HG03064 (cell line): ENCODE data around the gene MRPL40.

ENCODE experiments used
- ATAC-seq: cut with Tn5 transposase; IDR thresholded peaks from one replicate; pipeline ENCODE4 v1.9.1; 2021; ENCODE audit warnings: low read depth; ENCODE audit not compliant: unreplicated experiment

Gene MRPL40

GRCh38 chr22:19456541-19456940 lies 24.2 kb downstream of the MRPL40 start:
- ATAC-seq = no peak

DNA sequence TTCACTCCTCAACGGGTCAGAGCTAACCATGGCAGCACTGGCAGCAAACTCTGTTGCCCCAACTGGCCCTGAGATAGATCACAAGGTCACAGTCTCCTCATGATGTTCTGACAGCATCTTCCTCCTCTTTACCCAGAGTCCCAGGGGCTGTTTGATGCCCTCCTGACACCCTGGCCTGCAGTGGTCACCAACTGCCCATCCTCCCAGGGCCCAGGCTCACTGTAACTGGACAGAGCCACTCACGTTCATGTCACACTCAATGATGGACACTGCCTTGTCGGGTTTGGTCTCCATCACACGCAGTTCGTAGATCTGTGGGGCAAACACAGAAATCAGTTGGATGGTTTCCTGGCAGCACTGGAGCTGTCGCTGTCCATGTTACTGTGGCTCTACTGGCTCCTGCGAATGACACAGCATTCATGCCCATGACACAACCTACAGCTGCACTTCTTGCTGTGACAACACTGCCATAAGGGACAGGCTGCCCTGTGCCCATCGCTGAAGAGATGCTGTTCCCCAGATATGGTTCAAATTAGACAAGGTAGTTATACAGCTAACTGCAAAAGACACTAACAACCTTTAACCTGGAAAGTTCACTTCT lies 25.6 kb downstream of the MRPL40 start:
- no peak for ATAC-seq

- no peak for ATAC-seq
These were observed 27.7 kb downstream of the MRPL40 start for GRCh38 chr22:19460036-19460435.

DNA sequence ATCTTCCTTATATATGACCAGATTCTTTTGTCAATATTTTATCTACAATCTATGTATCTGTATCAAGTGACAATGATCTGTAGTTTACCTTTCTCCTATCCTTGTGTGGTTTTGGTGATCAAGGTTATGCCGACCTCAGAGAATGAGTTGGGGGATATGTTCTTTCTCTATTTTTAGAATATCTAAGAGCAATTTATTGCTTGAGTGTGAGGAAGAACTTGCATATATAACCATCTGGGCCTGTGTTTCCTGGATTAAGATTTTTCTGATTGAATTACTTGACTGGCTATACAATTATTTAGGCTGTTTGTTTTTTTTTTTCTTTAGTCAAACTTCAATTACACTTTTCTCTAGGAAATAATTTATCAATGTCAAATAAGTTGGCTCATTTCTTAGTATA lies 29.2 kb downstream of the MRPL40 start:
- no peak for ATAC-seq

DNA sequence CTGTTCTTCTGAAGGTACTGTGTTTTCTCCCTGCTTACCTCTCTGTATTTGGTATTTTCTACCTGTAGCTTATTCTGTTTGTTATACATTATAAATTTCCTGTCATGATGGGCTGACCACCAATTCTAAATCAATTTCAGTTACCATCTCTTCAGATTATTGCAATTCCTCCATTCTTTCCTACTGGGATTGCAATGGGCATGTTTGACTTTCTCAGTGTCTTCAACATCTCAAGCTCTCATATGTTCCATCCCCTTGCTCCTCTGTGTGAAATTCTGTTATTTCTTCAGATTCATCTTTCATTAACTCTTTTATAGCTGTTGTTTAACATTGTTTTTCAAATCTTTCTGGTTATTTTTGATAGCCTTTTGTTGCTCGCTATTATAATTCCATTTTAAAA lies 30.7 kb downstream of the MRPL40 start:
- ATAC-seq = no peak

- ATAC-seq = no peak
These were observed 31.4 kb downstream of the MRPL40 start for GRCh38 chr22:19463491-19464469.

- no peak for ATAC-seq
These were observed 32.2 kb downstream of the MRPL40 start for GRCh38 chr22:19464546-19464945.

DNA sequence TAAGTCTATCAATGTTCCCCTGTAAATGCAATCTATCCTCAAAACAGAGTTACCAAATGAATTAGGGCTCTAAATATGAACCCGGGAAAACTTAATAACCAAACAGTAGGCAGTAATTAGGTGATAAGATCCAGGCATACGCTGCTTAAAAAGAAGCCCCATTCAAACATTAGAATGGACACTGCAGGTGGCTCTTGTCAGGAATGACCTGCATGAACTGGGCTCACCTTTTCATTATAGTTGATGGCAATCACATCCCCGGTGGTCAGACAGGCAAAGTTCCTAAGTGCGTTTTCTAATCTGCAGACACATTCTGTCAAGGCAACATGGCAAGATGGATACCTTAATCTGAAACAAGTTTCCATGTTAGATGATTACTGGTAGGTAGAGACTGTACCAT lies 32.6 kb downstream of the MRPL40 start:
- ATAC-seq = no peak

- no peak for ATAC-seq
These were observed 33.9 kb downstream of the MRPL40 start for GRCh38 chr22:19466126-19466716.

- ATAC-seq = no peak
These were observed 34.8 kb downstream of the MRPL40 start for GRCh38 chr22:19466848-19467752.

DNA sequence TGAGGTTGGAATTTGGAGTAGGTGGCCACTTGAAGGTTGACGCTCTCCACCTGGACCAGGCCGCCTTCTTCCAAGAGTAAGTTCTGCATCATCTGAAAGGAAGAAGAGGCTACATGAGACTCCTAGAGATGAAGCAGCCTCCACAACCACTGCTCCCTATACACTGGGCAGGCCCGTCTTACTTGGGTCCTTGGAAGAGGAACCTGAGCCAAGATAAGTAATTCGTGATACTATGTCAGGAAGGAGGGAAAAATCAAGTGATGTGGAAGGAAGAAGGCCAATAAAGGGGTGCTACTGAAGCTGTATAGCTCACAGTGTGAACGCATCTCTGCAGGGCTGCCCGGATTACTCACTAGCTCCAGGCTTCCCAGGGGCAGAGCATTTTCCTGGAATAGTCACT lies 35.6 kb downstream of the MRPL40 start:
- ATAC-seq = no peak

- ATAC-seq = no peak
These were observed 37.1 kb downstream of the MRPL40 start for GRCh38 chr22:19469421-19469820.

- no peak for ATAC-seq
These were observed 37.7 kb downstream of the MRPL40 start for GRCh38 chr22:19470010-19470409.

GRCh38 chr22:19471572-19471971 lies 39.2 kb downstream of the MRPL40 start:
- ATAC-seq = no peak

DNA sequence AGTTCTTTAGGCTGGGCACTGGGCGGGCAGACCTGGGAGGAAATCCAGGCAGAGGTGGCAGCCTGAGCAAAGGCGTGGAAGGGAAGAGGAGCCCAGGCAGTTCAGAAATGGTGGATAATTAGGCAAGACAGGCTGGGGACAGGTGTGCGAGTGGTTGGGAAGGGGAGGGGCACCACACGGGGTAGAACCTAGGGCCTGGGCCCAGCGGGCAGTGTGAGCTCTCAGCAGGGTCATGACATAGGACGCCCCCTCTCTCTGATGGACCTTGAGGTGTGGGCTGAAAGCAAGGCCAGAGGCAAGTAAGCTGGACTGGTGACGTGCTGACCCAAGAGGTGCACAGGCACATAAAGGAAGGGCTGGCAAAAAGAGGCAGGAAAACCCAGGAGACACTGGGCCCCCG lies 39.9 kb downstream of the MRPL40 start:
- ATAC-seq = no peak

DNA sequence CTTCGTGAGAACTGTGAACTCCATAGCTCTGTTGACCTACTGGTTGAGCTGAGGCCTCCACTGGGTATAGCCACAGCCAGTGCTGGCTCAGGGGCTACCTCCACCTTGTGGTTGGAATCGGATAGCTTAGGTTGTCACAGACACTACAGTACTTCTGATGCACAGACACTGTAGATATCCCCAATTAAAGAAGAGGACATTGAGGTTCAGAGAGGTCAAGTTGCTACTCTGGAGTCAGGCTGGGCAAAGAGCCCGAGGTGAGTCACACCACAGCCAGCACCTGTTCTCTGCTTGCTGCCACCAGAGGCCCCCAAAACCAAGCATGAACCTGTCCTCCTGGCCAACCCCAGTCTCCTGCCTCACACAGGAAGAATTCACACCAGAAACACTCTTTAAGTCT lies 41.2 kb downstream of the MRPL40 start:
- ATAC-seq = no peak

GRCh38 chr22:19476023-19476422 lies 43.7 kb downstream of the MRPL40 start:
- no peak for ATAC-seq

- ATAC-seq = no peak
These were observed 45.1 kb downstream of the MRPL40 start for GRCh38 chr22:19477321-19478044.

- ATAC-seq = no peak
These were observed 45.9 kb downstream of the MRPL40 start for GRCh38 chr22:19478045-19478900.
